Left lung (tissue), 10 donors: Measurements from ENCODE around the gene CDK6. TPM values are rescaled to one million over a fixed set of nuclear protein-coding genes. Genes with fewer than 3 reads are reported as not detected.

Source experiments
- ATAC-seq: fragments of 200-7000 bp; cut with Tn5 transposase; one replicate; pipeline ENCODE4 v1.9.1; 2020; ENCODE audit warnings: moderate library complexity
- DNase-seq, 4 donors: peaks; one replicate each; pipeline ENCODE4 v3.0.0-alpha.2; 2013 to 2020
- H3K27ac ChIP-seq, 2 donors: fragments of 200-600 bp; sonication (generic) in 1 of 2; one replicate each; pipeline versions ENCODE4 v1.5.0 to v1.8.0; 2020 to 2021
- H3K27me3 ChIP-seq, 2 donors: fragments of 200-600 bp; sonication (generic) in 1 of 2; one replicate each; pipeline versions ENCODE4 v1.5.0 to v1.8.0; 2020 to 2021
- H3K36me3 ChIP-seq, 2 donors: fragments of 200-600 bp; sonication (generic) in 1 of 2; one replicate each; pipeline versions ENCODE4 v1.5.0 to v1.8.0; 2020 to 2021
- H3K4me1 ChIP-seq, 2 donors: fragments of 200-600 bp; one replicate each; pipeline ENCODE4 v1.8.0; 2021
- H3K4me3 ChIP-seq, 2 donors: fragments of 200-600 bp; sonication (generic) in 1 of 2; one replicate each; pipeline versions ENCODE4 v1.5.0 to v1.8.0; 2020 to 2021; ENCODE audit warnings: mild to moderate bottlenecking in 1 of 2
- H3K9me3 ChIP-seq, 2 donors: fragments of 200-600 bp; sonication (generic) in 1 of 2; one replicate each; pipeline versions ENCODE4 v1.5.0 to v1.8.0; 2020 to 2021
- intact Hi-C, 2 donors: fragments of 100-400 bp; cut with DNase I; formaldehyde crosslinking; loops; one replicate each; pipeline versions ENCODE4 v1.11.2 to v1.14.2; 2022
- polyA plus RNA-seq, 6 donors: library from polyadenylated mRNA; unstranded; fragments of 120-200 nt; gene quantifications; one replicate each; pipeline ENCODE4 v1.2.1, GENCODE V29; 2013; ENCODE audit not compliant: insufficient read length in 6 of 6
- total RNA-seq, 2 donors: library from RNA; stranded (reverse); fragmentation: NEBNext Ultra II Directional; extraction: Animal tissue kit (Norgen Biotek cat#: 25700); gene quantifications; one replicate each; pipeline ENCODE4 v1.2.1, GENCODE V29; 2021
- TF ChIP-seq, protein P1 (sequence below), 2 donors: fragments of 200-600 bp; sonication (generic) in 1 of 2; IDR thresholded peaks; one replicate each; pipeline versions ENCODE4 v1.5.0 to v1.8.0; 2021; ENCODE audit warnings: antibody characterized with exemption in 2 of 2
- donor health status: DM: no; HTN: yes; CAD: no.
- donor health status: DM: no; HTN: no; CAD: no.

The CDK6 gene
- total and polyA plus RNA-seq, 8 donors: 20.3 to 52.2 (median 43.7) TPM

DNA sequence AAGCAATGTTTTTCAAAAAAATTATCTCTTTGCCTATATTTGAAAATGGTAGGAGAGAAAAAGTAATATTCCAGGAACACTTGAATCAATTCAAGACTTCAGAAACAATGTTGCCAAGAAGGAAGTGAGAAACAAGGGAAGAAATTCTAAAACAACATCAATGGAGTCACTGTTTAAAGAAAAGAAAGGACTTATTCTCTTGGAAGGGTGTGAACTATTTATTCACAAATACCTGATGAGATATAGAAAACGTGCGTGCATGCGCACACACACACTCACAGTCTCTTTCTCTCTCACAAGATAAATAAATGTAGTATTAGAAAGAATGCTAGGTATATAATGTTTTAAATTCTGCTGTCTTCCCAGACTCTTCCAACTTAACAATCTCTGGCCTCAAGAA is 128.9 kb downstream of the CDK6 start:
- H3K9me3 ChIP-seq: no peaks in the 10 kb centered on the region
- H3K4me3 ChIP-seq: no peak overlapping the region
- TF ChIP-seq, protein P1, sequence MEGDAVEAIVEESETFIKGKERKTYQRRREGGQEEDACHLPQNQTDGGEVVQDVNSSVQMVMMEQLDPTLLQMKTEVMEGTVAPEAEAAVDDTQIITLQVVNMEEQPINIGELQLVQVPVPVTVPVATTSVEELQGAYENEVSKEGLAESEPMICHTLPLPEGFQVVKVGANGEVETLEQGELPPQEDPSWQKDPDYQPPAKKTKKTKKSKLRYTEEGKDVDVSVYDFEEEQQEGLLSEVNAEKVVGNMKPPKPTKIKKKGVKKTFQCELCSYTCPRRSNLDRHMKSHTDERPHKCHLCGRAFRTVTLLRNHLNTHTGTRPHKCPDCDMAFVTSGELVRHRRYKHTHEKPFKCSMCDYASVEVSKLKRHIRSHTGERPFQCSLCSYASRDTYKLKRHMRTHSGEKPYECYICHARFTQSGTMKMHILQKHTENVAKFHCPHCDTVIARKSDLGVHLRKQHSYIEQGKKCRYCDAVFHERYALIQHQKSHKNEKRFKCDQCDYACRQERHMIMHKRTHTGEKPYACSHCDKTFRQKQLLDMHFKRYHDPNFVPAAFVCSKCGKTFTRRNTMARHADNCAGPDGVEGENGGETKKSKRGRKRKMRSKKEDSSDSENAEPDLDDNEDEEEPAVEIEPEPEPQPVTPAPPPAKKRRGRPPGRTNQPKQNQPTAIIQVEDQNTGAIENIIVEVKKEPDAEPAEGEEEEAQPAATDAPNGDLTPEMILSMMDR (IDR thresholded peaks at IDR 0.05): no peak
- H3K27ac ChIP-seq: no peak overlapping the region
- no peak for DNase-seq
- no peak for ATAC-seq
- intact Hi-C loops: no loop called here
- no peaks in the 10 kb centered on the region for H3K27me3 ChIP-seq
- no peaks in the 10 kb centered on the region for H3K4me1 ChIP-seq
- H3K36me3 ChIP-seq: no peaks in the 10 kb centered on the region

DNA sequence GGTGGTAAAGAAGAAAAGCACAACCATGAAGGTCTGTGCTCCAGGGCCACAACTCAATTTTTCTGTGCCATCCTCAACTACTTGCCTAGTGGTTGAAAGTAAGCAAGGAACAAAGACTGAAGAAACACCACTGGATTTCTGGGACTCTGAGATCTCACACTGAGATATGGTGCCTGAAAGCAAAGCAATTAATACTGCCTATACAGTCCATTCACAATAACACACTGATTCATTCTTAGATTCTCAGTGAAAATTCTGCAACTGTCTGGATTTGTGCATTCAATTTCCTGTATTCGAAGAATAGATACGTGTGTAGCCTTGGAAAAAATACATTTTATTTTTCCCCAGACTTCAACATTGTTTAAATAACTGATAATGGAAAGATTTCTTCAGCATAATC is 129.8 kb downstream of the CDK6 start:
- Histone ChIP-seq H3K27ac (no peak overlapping the region), H3K4me3 (no peak overlapping the region), H3K27me3 (no peaks in the 10 kb centered on the region), H3K9me3 (no peaks in the 10 kb centered on the region), H3K4me1 (no peaks in the 10 kb centered on the region), H3K36me3 (no peaks in the 10 kb centered on the region)
- TF ChIP-seq, protein P1 (IDR thresholded peaks at IDR 0.05): no peak
- DNase-seq (no peak), ATAC-seq (no peak)
- intact Hi-C loops: no loop called here

DNA sequence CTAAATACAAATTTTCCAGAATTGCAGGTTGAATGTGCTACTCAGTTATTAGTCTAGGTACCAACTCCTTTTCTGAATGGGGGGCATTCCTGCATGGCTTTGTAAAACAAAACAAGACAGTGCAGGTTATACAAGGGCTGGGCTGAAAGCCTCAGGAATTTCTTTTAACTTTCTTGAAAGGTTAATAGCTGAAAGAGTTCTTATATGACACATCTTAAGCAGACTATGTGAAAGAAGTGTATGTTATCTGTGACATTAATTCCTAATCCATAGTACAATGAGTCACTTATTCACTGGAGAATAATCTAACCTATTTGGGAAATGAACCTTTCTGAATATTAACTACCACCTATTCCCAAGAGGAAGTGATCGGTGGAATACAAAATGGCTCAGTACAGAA is 130.5 kb downstream of the CDK6 start:
- Histone ChIP-seq H3K36me3 (no peaks in the 10 kb centered on the region), H3K27ac (no peak overlapping the region), H3K4me1 (no peaks in the 10 kb centered on the region), H3K4me3 (no peak overlapping the region), H3K27me3 (no peaks in the 10 kb centered on the region), H3K9me3 (no peaks in the 10 kb centered on the region)
- intact Hi-C loops: no loop called here
- TF ChIP-seq, protein P1 (IDR thresholded peaks at IDR 0.05): no peak
- no peak for DNase-seq
- ATAC-seq: no peak

DNA sequence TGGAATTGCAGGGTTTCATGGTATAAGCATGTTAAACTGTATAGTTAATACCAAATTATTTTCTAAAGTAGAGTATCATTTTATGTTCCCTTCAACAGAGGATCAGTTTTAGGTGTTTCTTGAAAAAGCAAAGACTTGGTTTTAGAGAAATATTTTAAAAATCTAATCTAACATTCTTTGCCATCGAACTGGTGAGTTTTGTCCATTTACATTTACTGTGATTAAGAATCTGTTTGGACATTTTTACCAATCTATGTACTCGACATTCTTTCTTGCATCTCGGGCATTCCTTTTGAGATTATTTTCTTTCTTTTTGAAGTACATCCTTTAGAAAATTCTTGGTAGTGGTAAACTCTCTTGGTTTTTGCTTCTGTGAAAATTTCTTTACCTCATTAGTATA is 131.5 kb downstream of the CDK6 start:
- DNase-seq (no peak), ATAC-seq (no peak)
- H3K4me3 ChIP-seq: no peak overlapping the region
- intact Hi-C loops: no loop called here
- TF ChIP-seq, protein P1 (IDR thresholded peaks at IDR 0.05): no peak
- no peak overlapping the region for H3K27ac ChIP-seq
- no peaks in the 10 kb centered on the region for H3K36me3 ChIP-seq
- H3K27me3 ChIP-seq: no peaks in the 10 kb centered on the region
- H3K4me1 ChIP-seq: no peaks in the 10 kb centered on the region
- no peaks in the 10 kb centered on the region for H3K9me3 ChIP-seq

DNA sequence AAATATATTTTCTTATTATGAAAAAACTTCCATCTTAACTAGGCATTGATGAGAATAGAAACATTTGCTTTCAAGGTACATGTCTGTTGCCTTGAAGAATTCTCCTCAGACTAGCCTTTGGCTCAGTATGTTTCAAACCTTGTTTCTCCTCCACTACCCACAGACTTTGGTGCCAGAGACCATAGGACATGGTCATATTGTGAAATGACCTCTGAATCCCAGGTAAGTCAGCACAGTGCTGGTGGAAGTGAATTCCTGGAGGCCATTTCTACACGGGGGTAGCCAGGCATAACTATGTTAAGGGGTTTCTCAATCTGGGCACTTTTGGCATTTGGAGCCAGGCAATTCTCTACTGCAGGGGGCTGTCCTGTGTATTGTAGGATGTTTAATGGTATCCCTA is 133.8 kb downstream of the CDK6 start:
- Histone ChIP-seq H3K9me3 (no peaks in the 10 kb centered on the region), H3K27me3 (no peaks in the 10 kb centered on the region), H3K4me3 (no peak overlapping the region), H3K27ac (no peak overlapping the region), H3K36me3 (no peaks in the 10 kb centered on the region), H3K4me1 (peaks cover 8 to 9% of the 10 kb centered on the region in 2 donors)
- no peak for ATAC-seq
- DNase-seq: no peak
- intact Hi-C loops: no loop called here
- TF ChIP-seq, protein P1 (IDR thresholded peaks at IDR 0.05): no peak
